Suprapubic skin (tissue), 4 donors: Measurements from ENCODE around the gene OR51B2. TPM values are rescaled to one million over a fixed set of nuclear protein-coding genes. Genes with fewer than 3 reads are reported as not detected.

Experiments used
- DNase-seq, 2 donors: peaks; one replicate each; pipeline ENCODE4 v3.0.0-alpha.2; 2019; ENCODE audit warnings: low spot score in 2 of 2
- H3K27ac ChIP-seq: fragments of 200-600 bp; sonication (generic); one replicate; pipeline ENCODE4 v1.5.1; 2019
- H3K27me3 ChIP-seq: fragments of 200-600 bp; sonication (generic); one replicate; pipeline ENCODE4 v1.5.1; 2019
- H3K36me3 ChIP-seq: fragments of 200-600 bp; sonication (generic); one replicate; pipeline ENCODE4 v1.5.1; 2019
- H3K4me1 ChIP-seq: fragments of 200-600 bp; sonication (generic); one replicate; pipeline ENCODE4 v1.5.1; 2019
- H3K4me3 ChIP-seq: fragments of 200-600 bp; sonication (generic); one replicate; pipeline ENCODE4 v1.5.1; 2019; ENCODE audit warnings: mild to moderate bottlenecking
- H3K9me3 ChIP-seq: fragments of 200-600 bp; sonication (generic); one replicate; pipeline ENCODE4 v1.5.1; 2019
- CTCF ChIP-seq, 2 donors: fragments of 200-600 bp in 1 of 2; fragments of 450-650 bp in 1 of 2; sonication (generic) in 1 of 2; IDR thresholded peaks; one replicate each; pipeline ENCODE4 v1.5.1; 2016 to 2019; ENCODE audit warnings: antibody characterized with exemption in 2 of 2, mild to moderate bottlenecking in 1 of 2, moderate library complexity in 1 of 2
- EP300 ChIP-seq: sonication (generic); formaldehyde crosslinking; IDR thresholded peaks from one replicate; pipeline ENCODE4 v1.6.1; 2017; ENCODE audit warnings: antibody characterized with exemption
- POLR2A ChIP-seq, 2 donors: fragments of 450-650 bp; IDR thresholded peaks; one replicate each; pipeline ENCODE4 v1.6.1; 2017; ENCODE audit warnings: antibody characterized with exemption in 2 of 2, mild to moderate bottlenecking in 2 of 2, moderate library complexity in 2 of 2
- POLR2AphosphoS5 ChIP-seq, 3 donors: sonication (generic); formaldehyde crosslinking; IDR thresholded peaks; one replicate each; pipeline ENCODE4 v1.6.1; 2017; ENCODE audit warnings: antibody characterized with exemption in 3 of 3
- WGBS: methylation state at CpG from one replicate; pipeline ENCODE4 v1.1.5; 2018; 5-methylcytosine and 5-hydroxymethylcytosine counted together
- total RNA-seq, 4 donors: library from RNA; depleted of rRNA; stranded (reverse); fragments of >200 nt; gene quantifications; one replicate each; pipeline ENCODE4 v1.1.0, GENCODE V29; 2016

The OR51B2 gene
- total RNA-seq, 4 donors from 2014 or later: not detected

- H3K27ac ChIP-seq: no peak overlapping the region
- H3K27me3 ChIP-seq: no peaks in the 10 kb centered on the region
- no peaks in the 10 kb centered on the region for H3K9me3 ChIP-seq
- H3K4me1 ChIP-seq: no peaks in the 10 kb centered on the region
- H3K36me3 ChIP-seq: no peaks in the 10 kb centered on the region
- TF ChIP-seq POLR2AphosphoS5 (IDR thresholded peaks at IDR 0.05) (no peak), POLR2A (IDR thresholded peaks at IDR 0.05) (no peak), EP300 (no peak), CTCF (IDR thresholded peaks at IDR 0.05) (no peak)
- WGBS: 94% methylated on average over 1 of the region's 1 CpG
- H3K4me3 ChIP-seq: no peak overlapping the region
- no peak for DNase-seq
Measured at GRCh38 chr11:5290106-5290505, 34.0 kb downstream of the OR51B2 start.

GRCh38 chr11:5289696-5290095 is 34.4 kb downstream of the OR51B2 start:
- H3K4me1 ChIP-seq: no peaks in the 10 kb centered on the region
- H3K4me3 ChIP-seq: no peak overlapping the region
- H3K9me3 ChIP-seq: no peaks in the 10 kb centered on the region
- H3K36me3 ChIP-seq: no peaks in the 10 kb centered on the region
- no peak for DNase-seq
- TF ChIP-seq EP300 (no peak), POLR2AphosphoS5 (IDR thresholded peaks at IDR 0.05) (no peak), CTCF (IDR thresholded peaks at IDR 0.05) (no peak), POLR2A (IDR thresholded peaks at IDR 0.05) (no peak)
- H3K27ac ChIP-seq: no peak overlapping the region
- H3K27me3 ChIP-seq: no peaks in the 10 kb centered on the region

GRCh38 chr11:5288906-5289550 is 35.1 kb downstream of the OR51B2 start:
- Histone ChIP-seq H3K4me1 (no peaks in the 10 kb centered on the region), H3K9me3 (no peaks in the 10 kb centered on the region), H3K27me3 (no peaks in the 10 kb centered on the region), H3K4me3 (no peak overlapping the region), H3K27ac (no peak overlapping the region), H3K36me3 (no peaks in the 10 kb centered on the region)
- 84% methylated on average over 6 of the region's 6 CpGs for WGBS
- no peak for TF ChIP-seq POLR2AphosphoS5 (IDR thresholded peaks at IDR 0.05)
- no peak for TF ChIP-seq CTCF (IDR thresholded peaks at IDR 0.05)
- TF ChIP-seq POLR2A (IDR thresholded peaks at IDR 0.05): no peak
- TF ChIP-seq EP300: no peak
- no peak for DNase-seq

- DNase-seq: no peak
- 75% methylated on average over 7 of the region's 7 CpGs for WGBS
- H3K4me1 ChIP-seq: no peaks in the 10 kb centered on the region
- TF ChIP-seq EP300 (no peak), POLR2A (IDR thresholded peaks at IDR 0.05) (no peak), POLR2AphosphoS5 (IDR thresholded peaks at IDR 0.05) (no peak), CTCF (IDR thresholded peaks at IDR 0.05) (no peak)
- no peaks in the 10 kb centered on the region for H3K36me3 ChIP-seq
- H3K27me3 ChIP-seq: no peaks in the 10 kb centered on the region
- no peak overlapping the region for H3K4me3 ChIP-seq
- H3K27ac ChIP-seq: no peak overlapping the region
- H3K9me3 ChIP-seq: no peaks in the 10 kb centered on the region
Measured at GRCh38 chr11:5288108-5288905, 35.8 kb downstream of the OR51B2 start.

GRCh38 chr11:5286901-5287300 is 37.2 kb downstream of the OR51B2 start:
- DNase-seq: no peak
- WGBS: 76% methylated on average over 3 of the region's 3 CpGs
- no peak overlapping the region for H3K4me3 ChIP-seq
- H3K27me3 ChIP-seq: no peaks in the 10 kb centered on the region
- H3K27ac ChIP-seq: no peak overlapping the region
- TF ChIP-seq CTCF (IDR thresholded peaks at IDR 0.05): no peak
- TF ChIP-seq POLR2AphosphoS5 (IDR thresholded peaks at IDR 0.05): no peak
- TF ChIP-seq POLR2A (IDR thresholded peaks at IDR 0.05): no peak
- TF ChIP-seq EP300: no peak
- H3K9me3 ChIP-seq: no peaks in the 10 kb centered on the region
- H3K4me1 ChIP-seq: no peaks in the 10 kb centered on the region
- H3K36me3 ChIP-seq: no peaks in the 10 kb centered on the region
